ENCODE results near the gene HPCAL1.

DNA sequence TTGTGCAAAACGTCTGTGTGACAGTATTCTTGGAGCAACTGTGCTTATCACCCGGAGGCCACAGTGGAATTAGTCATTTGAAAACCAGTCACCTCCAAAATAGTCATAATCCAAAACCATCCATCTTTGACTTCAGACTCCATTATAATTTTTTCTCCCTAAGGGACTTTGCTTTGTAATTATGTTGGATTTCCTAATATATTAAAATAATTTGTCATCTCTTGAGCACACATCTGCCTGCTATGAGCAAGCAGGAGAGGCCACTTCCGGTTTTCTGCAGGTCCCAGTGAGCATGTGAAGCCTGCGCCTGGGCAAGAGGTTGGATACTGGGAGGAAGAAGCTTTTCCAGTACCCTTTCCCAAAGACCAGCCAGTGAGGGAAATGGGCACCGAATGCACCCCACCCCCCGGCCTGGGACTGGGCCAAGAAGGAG, 87.7 kb downstream of the HPCAL1 start:
- TF ChIP-seq CBX5 (IDR thresholded peaks at IDR 0.05; ENCODE audit: low read depth, low read length) (no peak), POLR2A (IDR thresholded peaks at IDR 0.05; ENCODE audit: control extremely low read depth in 1 of 2, low read depth in 2 of 2, low read length in 2 of 2) (no peak), SUZ12 (IDR thresholded peaks at IDR 0.05; ENCODE audit: low read length) (no peak), BRCA1 (IDR thresholded peaks at IDR 0.05; ENCODE audit: low read depth, low read length) (no peak), EZH2 (IDR thresholded peaks at IDR 0.05; ENCODE audit: low read depth, low read length, severe bottlenecking) (no peak), RAD21 (IDR thresholded peaks at IDR 0.05 in 1 of 2, conservative IDR thresholded peaks at IDR 0.05 in 1 of 2; ENCODE audit: low read depth in 2 of 2, low read length in 2 of 2) (no peak), FOSL1 (IDR thresholded peaks at IDR 0.05; ENCODE audit: insufficient read depth, low read depth, low read length) (no peak), RFX5 (IDR thresholded peaks at IDR 0.05; ENCODE audit: borderline replicate concordance, low read depth, low read length) (no peak), KDM1A (IDR thresholded peaks at IDR 0.05; ENCODE audit: borderline replicate concordance, low read length) (no peak), CHD2 (IDR thresholded peaks at IDR 0.05; ENCODE audit: low read length) (no peak)
- TF ChIP-seq, protein P1, sequence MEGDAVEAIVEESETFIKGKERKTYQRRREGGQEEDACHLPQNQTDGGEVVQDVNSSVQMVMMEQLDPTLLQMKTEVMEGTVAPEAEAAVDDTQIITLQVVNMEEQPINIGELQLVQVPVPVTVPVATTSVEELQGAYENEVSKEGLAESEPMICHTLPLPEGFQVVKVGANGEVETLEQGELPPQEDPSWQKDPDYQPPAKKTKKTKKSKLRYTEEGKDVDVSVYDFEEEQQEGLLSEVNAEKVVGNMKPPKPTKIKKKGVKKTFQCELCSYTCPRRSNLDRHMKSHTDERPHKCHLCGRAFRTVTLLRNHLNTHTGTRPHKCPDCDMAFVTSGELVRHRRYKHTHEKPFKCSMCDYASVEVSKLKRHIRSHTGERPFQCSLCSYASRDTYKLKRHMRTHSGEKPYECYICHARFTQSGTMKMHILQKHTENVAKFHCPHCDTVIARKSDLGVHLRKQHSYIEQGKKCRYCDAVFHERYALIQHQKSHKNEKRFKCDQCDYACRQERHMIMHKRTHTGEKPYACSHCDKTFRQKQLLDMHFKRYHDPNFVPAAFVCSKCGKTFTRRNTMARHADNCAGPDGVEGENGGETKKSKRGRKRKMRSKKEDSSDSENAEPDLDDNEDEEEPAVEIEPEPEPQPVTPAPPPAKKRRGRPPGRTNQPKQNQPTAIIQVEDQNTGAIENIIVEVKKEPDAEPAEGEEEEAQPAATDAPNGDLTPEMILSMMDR (IDR thresholded peaks at IDR 0.05; ENCODE audit: control extremely low read depth in 1 of 3, insufficient read depth in 1 of 3, low read depth in 1 of 3, low read length in 3 of 3), result no peak
